ENCODE data around the gene GNAZ. TPM values are rescaled to one million over a fixed set of nuclear protein-coding genes. Genes with fewer than 3 reads are reported as not detected.
"Not testable (repeated sequence)": the region's sequence is repeated elsewhere in the genome, so short reads cannot be mapped to it uniquely, and the experiment has no call there.

Gene GNAZ
- polyA plus RNA-seq, 1 donor (not counting 4 experiments of a cell fraction or from before 2014, with no cell fraction given): 0.03 TPM

GRCh38 chr22:23023294-23023693 is 47.0 kb upstream of the GNAZ start:
- H2AFZ ChIP-seq (ENCODE audit: control insufficient read depth, low read length): no peak overlapping the region
- no peaks in the 10 kb centered on the region for H3K36me3 ChIP-seq (ENCODE audit: control insufficient read depth in 2 of 2, extremely low read depth in 1 of 2, insufficient read depth in 2 of 2, low read length in 2 of 2)
- DNase-seq (ENCODE audit: low read depth, low spot score) (no peak), FAIRE-seq (no peak)
- no peaks in the 10 kb centered on the region for H3K27me3 ChIP-seq (ENCODE audit: control insufficient read depth, extremely low read depth, insufficient read depth, low read length)
- H3K9me3 ChIP-seq (ENCODE audit: control insufficient read depth, low read depth, low read length): no peaks in the 10 kb centered on the region
- dilution Hi-C loops (cut with MboI; ENCODE audit: extremely low pct_ligation_motif_present, low sequenced_read_pairs): no loop called here
- no peak overlapping the region for H3K9ac ChIP-seq (ENCODE audit: control insufficient read depth, extremely low read depth, insufficient read depth, low read length)
- H3K79me2 ChIP-seq (ENCODE audit: control insufficient read depth, insufficient read depth, low read length): no peaks in the 10 kb centered on the region
- H3K4me1 ChIP-seq (ENCODE audit: control insufficient read depth, extremely low read depth, insufficient read depth, low read length): no peaks in the 10 kb centered on the region
- no peak overlapping the region for H3K27ac ChIP-seq (ENCODE audit: control insufficient read depth, insufficient read depth, low read length)
- no peak overlapping the region for H3K4me3 ChIP-seq (ENCODE audit: control insufficient read depth in 2 of 3, extremely low read depth in 1 of 3, insufficient read depth in 2 of 3, low read depth in 1 of 3, low read length in 3 of 3)
- no peak for TF ChIP-seq CTCF (optimal IDR thresholded peaks at IDR 0.05 in 1 of 3, IDR thresholded peaks at IDR 0.05 in 1 of 3, conservative IDR thresholded peaks at IDR 0.05 in 1 of 3; ENCODE audit: extremely low read depth in 1 of 3, insufficient read depth in 2 of 3, low read length in 3 of 3)
- no peak for TF ChIP-seq EZH2 (IDR thresholded peaks at IDR 0.05; ENCODE audit: low read length)
- no peak overlapping the region for H3K4me2 ChIP-seq (ENCODE audit: control insufficient read depth, extremely low read depth, insufficient read depth, low read depth, low read length)
- no peaks in the 10 kb centered on the region for H4K20me1 ChIP-seq (ENCODE audit: control insufficient read depth, extremely low read depth, insufficient read depth, low read length)
- no peaks in the 10 kb centered on the region for H3K9me1 ChIP-seq (ENCODE audit: control insufficient read depth, extremely low read depth, insufficient read depth, low read length)

- dilution Hi-C loops (cut with MboI; ENCODE audit: extremely low pct_ligation_motif_present, low sequenced_read_pairs): no loop called here
- H3K79me2 ChIP-seq (ENCODE audit: control insufficient read depth, insufficient read depth, low read length): no peaks in the 10 kb centered on the region
- no peak overlapping the region for H3K4me2 ChIP-seq (ENCODE audit: control insufficient read depth, extremely low read depth, insufficient read depth, low read depth, low read length)
- no peaks in the 10 kb centered on the region for H3K27me3 ChIP-seq (ENCODE audit: control insufficient read depth, extremely low read depth, insufficient read depth, low read length)
- H3K27ac ChIP-seq (ENCODE audit: control insufficient read depth, insufficient read depth, low read length): no peak overlapping the region
- no peaks in the 10 kb centered on the region for H3K36me3 ChIP-seq (ENCODE audit: control insufficient read depth in 2 of 2, extremely low read depth in 1 of 2, insufficient read depth in 2 of 2, low read length in 2 of 2)
- no peak for DNase-seq (ENCODE audit: low read depth, low spot score)
- FAIRE-seq: no peak
- H3K4me1 ChIP-seq (ENCODE audit: control insufficient read depth, extremely low read depth, insufficient read depth, low read length): no peaks in the 10 kb centered on the region
- H2AFZ ChIP-seq (ENCODE audit: control insufficient read depth, low read length): no peak overlapping the region
- TF ChIP-seq EZH2 (IDR thresholded peaks at IDR 0.05; ENCODE audit: low read length) (no peak), CTCF (optimal IDR thresholded peaks at IDR 0.05 in 1 of 3, IDR thresholded peaks at IDR 0.05 in 1 of 3, conservative IDR thresholded peaks at IDR 0.05 in 1 of 3; ENCODE audit: extremely low read depth in 1 of 3, insufficient read depth in 2 of 3, low read length in 3 of 3) (no peak)
- H3K9me1 ChIP-seq (ENCODE audit: control insufficient read depth, extremely low read depth, insufficient read depth, low read length): no peaks in the 10 kb centered on the region
- no peaks in the 10 kb centered on the region for H4K20me1 ChIP-seq (ENCODE audit: control insufficient read depth, extremely low read depth, insufficient read depth, low read length)
- no peaks in the 10 kb centered on the region for H3K9me3 ChIP-seq (ENCODE audit: control insufficient read depth, low read depth, low read length)
- no peak overlapping the region for H3K4me3 ChIP-seq (ENCODE audit: control insufficient read depth in 2 of 3, extremely low read depth in 1 of 3, insufficient read depth in 2 of 3, low read depth in 1 of 3, low read length in 3 of 3)
- no peak overlapping the region for H3K9ac ChIP-seq (ENCODE audit: control insufficient read depth, extremely low read depth, insufficient read depth, low read length)
Measured at GRCh38 chr22:23026777-23027176, 43.5 kb upstream of the GNAZ start.

- H4K20me1 ChIP-seq (ENCODE audit: control insufficient read depth, extremely low read depth, insufficient read depth, low read length); H3K9ac ChIP-seq (ENCODE audit: control insufficient read depth, extremely low read depth, insufficient read depth, low read length); H2AFZ ChIP-seq (ENCODE audit: control insufficient read depth, low read length); H3K79me2 ChIP-seq (ENCODE audit: control insufficient read depth, insufficient read depth, low read length); dilution Hi-C loops (cut with MboI; ENCODE audit: extremely low pct_ligation_motif_present, low sequenced_read_pairs); DNase-seq (ENCODE audit: low read depth, low spot score); FAIRE-seq; H3K27me3 ChIP-seq (ENCODE audit: control insufficient read depth, extremely low read depth, insufficient read depth, low read length); H3K27ac ChIP-seq (ENCODE audit: control insufficient read depth, insufficient read depth, low read length); H3K36me3 ChIP-seq (ENCODE audit: control insufficient read depth in 2 of 2, extremely low read depth in 1 of 2, insufficient read depth in 2 of 2, low read length in 2 of 2); H3K9me1 ChIP-seq (ENCODE audit: control insufficient read depth, extremely low read depth, insufficient read depth, low read length); H3K4me1 ChIP-seq (ENCODE audit: control insufficient read depth, extremely low read depth, insufficient read depth, low read length); H3K9me3 ChIP-seq (ENCODE audit: control insufficient read depth, low read depth, low read length); H3K4me2 ChIP-seq (ENCODE audit: control insufficient read depth, extremely low read depth, insufficient read depth, low read depth, low read length); H3K4me3 ChIP-seq (ENCODE audit: control insufficient read depth in 2 of 3, extremely low read depth in 1 of 3, insufficient read depth in 2 of 3, low read depth in 1 of 3, low read length in 3 of 3): not testable (repeated sequence)
Measured at GRCh38 chr22:23027849-23028248, 42.5 kb upstream of the GNAZ start.

Data from keratinocyte (primary cell).